Stimulated activated naive CD4-positive, alpha-beta T cell treated with Interleukin-2 at 50 U/mL for 16 hours (primary cell): ENCODE data around the gene ZBTB7C.

Experiments used
- DNase-seq: peaks from one replicate; lab custom pipeline; 2025; lab: John Stamatoyannopoulos, UW

ZBTB7C gene

GRCh38 chr18:47992976-47993375 lies 416.2 kb downstream of the ZBTB7C start:
- DNase-seq = no peak

DNA sequence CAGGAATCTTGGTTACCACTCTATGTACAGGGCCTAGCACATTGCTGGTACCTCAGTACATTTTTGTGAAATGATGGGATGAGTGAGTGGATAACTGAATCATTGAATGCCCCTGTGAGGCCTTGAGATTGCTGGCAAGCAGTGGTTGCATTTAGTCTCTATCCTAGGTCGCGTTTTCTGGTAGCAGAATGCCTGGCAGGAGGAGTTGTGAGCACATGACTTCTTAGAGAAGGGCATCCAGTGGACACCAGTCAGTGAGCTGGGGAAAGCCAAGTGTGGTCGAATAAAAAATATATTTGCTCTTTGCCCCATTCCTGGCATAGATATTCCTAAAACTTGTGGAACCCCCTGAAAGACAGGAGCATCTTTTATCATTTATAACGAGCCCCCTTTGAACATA lies 416.9 kb downstream of the ZBTB7C start:
- DNase-seq = no peak

DNA sequence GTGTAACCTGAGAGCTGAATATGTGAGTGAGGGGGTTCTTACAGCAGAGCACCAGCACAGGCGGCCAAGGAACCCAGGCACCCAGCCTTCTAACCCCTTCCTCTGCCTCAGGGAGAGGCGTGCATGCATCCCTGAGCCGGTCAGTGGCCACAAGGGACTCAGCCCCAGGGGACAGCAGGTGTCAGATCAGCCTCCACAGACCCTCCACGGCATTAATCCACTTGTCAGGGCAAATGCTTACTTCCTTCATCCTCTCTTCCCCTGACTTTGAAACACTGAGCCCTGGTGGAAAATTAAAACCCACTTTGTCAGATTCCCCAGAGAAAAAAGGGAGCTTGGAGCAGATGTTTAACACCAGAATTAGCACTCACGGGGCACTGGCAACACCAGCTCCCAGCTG lies 418.2 kb downstream of the ZBTB7C start:
- no peak for DNase-seq

GRCh38 chr18:47987388-47987699 lies 421.8 kb downstream of the ZBTB7C start:
- no peak for DNase-seq

GRCh38 chr18:47986620-47987387 lies 422.4 kb downstream of the ZBTB7C start:
- DNase-seq = no peak

GRCh38 chr18:47985866-47986265 lies 423.3 kb downstream of the ZBTB7C start:
- no peak for DNase-seq

DNA sequence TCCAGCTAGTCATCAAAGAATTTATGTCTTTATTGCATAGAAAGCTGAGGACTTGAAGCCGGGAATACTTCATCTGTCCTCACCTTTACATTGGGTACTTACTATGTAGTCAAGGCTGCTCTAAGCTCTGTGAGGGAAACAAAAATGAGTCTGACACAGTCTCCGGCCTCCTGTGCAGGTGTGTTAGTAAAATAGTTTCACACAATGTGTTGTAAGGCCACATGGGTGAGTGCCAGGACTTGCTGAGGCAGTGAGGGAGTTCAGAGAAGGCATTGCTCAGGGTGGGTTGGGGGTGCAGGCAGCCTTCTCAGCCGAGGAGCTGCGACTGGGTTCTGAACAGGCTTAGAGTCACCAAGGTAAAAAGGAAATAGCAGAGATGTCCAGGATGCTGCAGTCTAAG lies 424.2 kb downstream of the ZBTB7C start:
- DNase-seq = no peak

DNA sequence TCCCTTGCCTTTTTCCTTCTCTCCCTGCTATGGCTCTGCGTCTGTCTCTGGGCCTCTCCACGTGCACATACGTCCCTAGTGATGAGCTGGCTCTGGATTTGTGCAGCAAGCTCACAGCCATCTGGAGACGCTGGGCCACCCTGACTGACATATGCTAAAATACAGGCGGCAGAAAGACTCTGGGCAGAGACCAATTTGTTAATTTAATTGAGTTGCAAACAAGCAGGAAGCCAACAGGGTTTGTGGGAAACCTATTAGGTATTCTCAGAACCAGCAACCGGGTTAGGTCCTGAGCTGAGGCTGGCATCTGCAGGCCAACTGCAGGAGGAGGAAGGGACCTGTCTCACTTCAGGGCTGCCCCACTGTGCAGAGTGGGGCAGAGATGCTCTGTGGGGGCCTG lies 425.2 kb downstream of the ZBTB7C start:
- DNase-seq = no peak

DNA sequence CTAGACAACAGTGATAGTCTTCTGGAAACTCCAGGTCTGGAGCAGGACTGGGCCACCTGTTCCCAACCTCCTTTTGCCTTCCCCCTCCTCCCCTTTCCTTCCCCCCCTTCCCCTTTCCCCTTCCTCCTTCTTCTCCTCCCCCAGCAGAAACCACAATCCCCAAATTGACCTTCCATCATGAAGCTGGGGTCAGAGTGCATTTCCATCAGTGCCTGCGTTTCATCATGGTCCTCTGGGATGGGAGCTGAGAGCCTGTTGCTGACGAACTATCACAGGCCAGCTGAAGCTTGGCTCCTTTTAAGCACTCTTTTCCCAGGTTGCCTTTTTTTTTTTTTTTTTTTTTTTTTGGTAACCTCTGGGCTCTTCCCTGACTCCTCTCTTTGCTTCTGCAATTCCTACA lies 426.1 kb downstream of the ZBTB7C start:
- DNase-seq = no peak

DNA sequence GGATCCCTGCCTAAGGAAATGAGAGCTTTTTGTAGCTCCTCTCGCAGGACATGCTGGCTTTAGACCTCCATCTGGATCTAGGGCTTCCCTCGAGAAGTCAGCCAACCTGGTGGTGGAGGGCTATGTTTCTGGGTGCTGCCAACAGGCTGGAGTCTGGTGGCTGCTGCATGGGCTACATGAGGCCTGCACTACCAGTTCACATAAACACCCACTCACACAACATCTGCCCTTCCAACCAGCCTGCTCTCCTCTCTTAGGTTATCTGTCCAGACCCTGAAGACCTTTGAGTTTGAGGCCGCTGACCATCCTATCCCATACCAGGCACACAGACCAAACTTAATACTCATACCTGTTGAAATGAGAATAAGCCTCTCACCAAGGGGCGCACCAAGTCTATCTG lies 427.4 kb downstream of the ZBTB7C start:
- no peak for DNase-seq

DNA sequence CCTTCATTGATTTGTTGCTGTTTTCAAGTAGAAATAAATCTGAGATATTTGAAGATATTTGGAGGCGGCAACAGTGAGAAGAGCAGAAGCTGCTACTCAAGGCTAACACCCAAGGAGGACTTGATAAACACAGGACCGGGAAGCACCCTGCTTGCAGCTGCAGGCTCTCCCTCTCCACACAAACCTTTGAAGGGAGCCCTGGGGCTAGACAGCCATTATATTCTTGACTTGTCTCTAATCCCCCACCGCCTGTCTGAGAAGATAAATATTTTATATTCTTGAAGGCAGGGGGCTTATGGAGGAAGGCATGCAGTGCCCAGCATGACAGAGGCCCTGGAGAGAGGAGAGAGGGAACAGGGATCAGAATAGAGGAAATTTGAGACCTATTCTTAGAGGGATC lies 427.9 kb downstream of the ZBTB7C start:
- DNase-seq = no peak

DNA sequence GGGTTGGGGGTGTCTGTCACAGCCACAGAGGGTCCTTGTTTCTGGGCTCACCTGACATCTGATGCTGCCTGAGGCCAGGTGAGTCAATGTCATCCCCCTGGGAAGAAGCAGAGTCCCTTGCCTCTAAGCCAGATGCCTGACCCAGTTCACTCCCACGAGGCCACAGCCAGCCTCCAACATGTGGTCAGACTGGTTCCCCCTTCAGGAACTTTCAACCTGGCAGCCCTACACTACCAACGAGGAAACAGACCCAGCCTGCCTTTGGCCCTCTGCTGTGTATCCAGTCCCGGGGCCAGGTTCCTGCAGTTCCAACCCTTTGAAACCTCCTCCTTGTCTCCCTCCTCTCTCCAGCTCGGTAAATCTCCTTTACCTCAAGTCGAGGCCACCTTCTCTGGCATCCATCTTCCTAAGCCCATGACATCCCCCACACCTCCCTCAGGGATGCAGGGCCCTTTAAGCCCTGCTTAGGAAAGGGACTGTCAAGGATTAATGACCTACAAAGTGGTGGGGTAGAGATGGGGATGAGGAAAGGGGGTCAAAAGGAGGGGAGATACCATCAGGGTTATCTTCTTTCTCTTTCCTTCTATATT lies 429.5 kb downstream of the ZBTB7C start:
- DNase-seq = no peak

- no peak for DNase-seq
These were observed 430.6 kb downstream of the ZBTB7C start for GRCh38 chr18:47978603-47979002.

DNA sequence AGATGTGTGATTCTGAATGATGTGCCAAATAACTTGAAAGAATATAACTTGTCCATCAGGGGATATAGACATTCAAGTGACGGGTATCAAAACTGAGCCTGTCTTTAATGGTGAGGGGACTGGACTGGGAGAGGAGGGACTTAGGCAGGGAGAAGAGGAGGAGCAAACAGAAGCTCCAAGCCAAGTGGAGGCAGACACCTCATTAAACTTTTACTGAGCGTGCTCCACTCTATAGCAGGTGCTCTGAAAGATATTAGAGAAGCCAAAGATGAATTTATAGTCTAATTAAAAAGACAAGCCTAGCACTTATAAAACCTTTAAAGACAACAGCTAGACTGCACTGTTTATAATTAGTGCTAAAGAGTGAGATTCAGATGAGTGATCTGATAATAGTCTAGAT lies 431.0 kb downstream of the ZBTB7C start:
- DNase-seq = no peak
